Fibroblast of the conjunctiva (primary cell): Measurements from ENCODE around the gene INAFM2.
A peak's percentile ranks its signal among the peaks of the same experiment; 100 is the strongest.

Source experiments
- DNase-seq: peaks from one replicate; pipeline ENCODE4 v3.0.0-alpha.2; 2010; ENCODE audit warnings: low read depth

The INAFM2 gene

GRCh38 chr15:40365016-40365415 is 41.5 kb downstream of the INAFM2 start:
- DNase-seq = no peak

DNA sequence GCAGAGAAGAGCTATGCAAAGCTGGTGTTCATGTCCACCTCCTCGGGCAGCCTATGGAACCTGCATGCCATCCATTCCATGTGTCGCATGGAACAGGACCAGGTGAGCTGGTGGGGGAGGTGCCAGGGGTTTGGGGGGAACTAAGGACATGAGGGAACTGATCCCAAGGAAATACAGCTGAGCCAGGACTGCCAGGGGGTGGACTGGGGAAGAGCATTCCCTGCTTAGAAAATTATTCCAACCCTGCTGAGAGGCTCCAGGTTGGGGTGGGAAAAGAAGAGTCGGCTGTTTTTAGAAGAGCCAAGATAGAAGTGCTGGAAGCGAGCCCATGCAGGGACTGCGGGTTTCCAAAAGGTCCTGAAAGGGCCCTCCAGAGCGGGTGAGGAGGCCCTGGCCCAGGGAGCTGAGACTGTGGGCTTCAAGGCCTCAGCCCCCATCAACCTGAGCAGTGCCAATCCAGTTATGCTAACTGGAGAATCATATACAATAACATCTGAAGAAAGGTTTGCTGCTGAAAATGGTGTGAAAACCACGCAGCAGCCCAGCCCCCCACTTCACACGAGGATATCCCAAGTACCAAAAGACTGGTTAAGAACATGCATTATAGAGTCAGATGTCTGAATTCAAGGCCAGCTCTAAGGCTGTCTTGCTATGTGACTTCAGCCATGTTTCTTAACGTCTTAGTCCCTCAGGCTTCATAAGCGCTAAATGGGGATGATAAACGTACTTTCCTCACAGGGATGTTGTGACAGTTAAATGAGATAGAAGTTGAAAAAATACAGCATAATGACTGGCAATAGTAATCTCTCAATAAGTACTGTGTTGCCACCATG is 42.3 kb downstream of the INAFM2 start:
- DNase-seq = no peak

GRCh38 chr15:40366457-40367370 is 43.2 kb downstream of the INAFM2 start:
- DNase-seq = no peak

DNA sequence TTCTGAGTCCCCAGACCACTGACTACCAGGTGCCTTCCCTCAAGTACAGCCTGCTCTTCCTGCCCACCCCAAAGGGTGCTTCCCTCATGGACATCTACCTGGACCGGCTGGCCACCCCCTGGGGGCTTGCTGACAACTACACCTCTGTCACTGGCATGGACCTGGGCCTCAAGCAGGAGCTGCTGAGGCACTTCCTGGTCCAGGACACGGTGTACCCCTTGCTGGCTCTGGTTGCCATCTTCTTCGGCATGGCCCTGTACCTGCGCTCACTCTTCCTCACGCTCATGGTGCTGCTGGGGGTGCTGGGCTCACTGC is 43.8 kb downstream of the INAFM2 start:
- DNase-seq = no peak

DNA sequence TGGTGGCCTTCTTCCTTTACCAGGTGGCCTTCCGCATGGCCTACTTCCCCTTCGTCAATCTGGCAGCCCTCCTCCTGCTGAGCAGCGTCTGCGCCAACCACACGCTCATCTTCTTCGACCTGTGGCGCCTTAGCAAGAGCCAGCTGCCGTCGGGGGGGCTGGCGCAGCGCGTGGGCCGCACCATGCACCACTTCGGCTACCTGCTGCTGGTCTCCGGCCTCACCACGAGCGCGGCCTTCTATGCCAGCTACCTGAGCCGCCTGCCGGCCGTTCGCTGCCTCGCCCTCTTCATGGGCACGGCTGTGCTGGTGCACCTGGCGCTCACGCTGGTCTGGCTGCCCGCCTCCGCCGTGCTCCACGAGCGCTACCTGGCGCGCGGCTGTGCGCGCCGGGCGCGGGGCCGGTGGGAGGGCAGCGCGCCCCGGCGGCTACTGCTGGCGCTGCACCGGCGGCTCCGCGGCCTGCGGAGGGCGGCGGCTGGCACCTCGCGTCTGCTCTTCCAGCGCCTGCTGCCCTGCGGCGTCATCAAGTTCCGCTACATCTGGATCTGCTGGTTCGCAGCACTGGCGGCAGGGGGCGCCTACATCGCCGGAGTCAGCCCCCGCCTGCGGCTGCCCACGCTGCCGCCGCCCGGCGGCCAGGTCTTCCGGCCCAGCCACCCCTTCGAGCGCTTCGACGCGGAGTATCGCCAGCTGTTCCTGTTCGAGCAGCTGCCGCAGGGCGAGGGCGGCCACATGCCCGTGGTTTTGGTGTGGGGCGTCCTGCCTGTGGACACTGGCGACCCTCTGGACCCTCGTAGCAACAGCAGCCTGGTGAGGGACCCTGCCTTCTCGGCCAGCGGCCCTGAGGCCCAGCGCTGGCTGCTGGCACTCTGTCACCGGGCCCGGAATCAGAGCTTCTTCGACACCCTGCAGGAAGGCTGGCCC is 44.5 kb downstream of the INAFM2 start:
- peak; percentile 83 for DNase-seq

- no peak for DNase-seq
These were observed 45.4 kb downstream of the INAFM2 start for GRCh38 chr15:40368719-40369473.

- no peak for DNase-seq
These were observed 46.0 kb downstream of the INAFM2 start for GRCh38 chr15:40369474-40369869.

- DNase-seq = no peak
These were observed 46.5 kb downstream of the INAFM2 start for GRCh38 chr15:40369971-40370370.

- no peak for DNase-seq
These were observed 49.5 kb downstream of the INAFM2 start for GRCh38 chr15:40372981-40373380.
